HepG2 (cell line): ENCODE measurements around the gene GPR173. TPM values are rescaled to one million over a fixed set of nuclear protein-coding genes. Genes with fewer than 3 reads are reported as not detected.

Experiments used
- ARHGAP35 ChIP-seq: sonication (generic); formaldehyde crosslinking; IDR thresholded peaks from 2 replicates; pipeline ENCODE4 v1.9.0; 2022; ENCODE audit warnings: mild to moderate bottlenecking, inconsistent platforms, moderate library complexity, missing genetic modification reagents, borderline replicate concordance
- ATAD3A ChIP-seq: sonication (generic); formaldehyde crosslinking; IDR thresholded peaks from 2 replicates; pipeline ENCODE4 v1.4.0; 2020; ENCODE audit warnings: missing genetic modification reagents
- ATF7-NPFF ChIP-seq: sonication (generic); formaldehyde crosslinking; IDR thresholded peaks from 2 replicates; pipeline ENCODE4 v1.8.1; 2023; ENCODE audit warnings: mild to moderate bottlenecking, low read depth, missing genetic modification reagents, moderate library complexity
- EZH2 ChIP-seq: conservative IDR thresholded peaks from 2 replicates; pipeline ENCODE4 v1.6.1; 2012; ENCODE audit warnings: mild to moderate bottlenecking, low read depth, low read length, moderate library complexity
- FOXK2 ChIP-seq: fragments of 450-650 bp; IDR thresholded peaks from 2 replicates; pipeline ENCODE4 v1.6.1; 2016
- HNRNPLL ChIP-seq: fragments of 200-400 bp; formaldehyde crosslinking; IDR thresholded peaks from 2 replicates; pipeline ENCODE4 v1.6.1; 2017; ENCODE audit warnings: mild to moderate bottlenecking, low read depth, low read length; ENCODE audit not compliant: poor library complexity, severe bottlenecking
- HNRNPUL1 ChIP-seq: fragments of 200-400 bp; formaldehyde crosslinking; IDR thresholded peaks from 2 replicates; pipeline ENCODE4 v1.6.1; 2017; ENCODE audit warnings: low read depth, mild to moderate bottlenecking, low read length, moderate library complexity
- KDM5B ChIP-seq: sonication (generic); formaldehyde crosslinking; IDR thresholded peaks from 2 replicates; pipeline ENCODE4 v1.4.0; 2020; ENCODE audit warnings: missing genetic modification reagents, mild to moderate bottlenecking, borderline replicate concordance
- LRRFIP1 ChIP-seq: sonication (generic); formaldehyde crosslinking; conservative IDR thresholded peaks from 2 replicates; pipeline ENCODE4 v1.4.0; 2020; ENCODE audit warnings: missing genetic modification reagents
- MAFK ChIP-seq, 2 experiments: IDR thresholded peaks in 1 of 2; conservative IDR thresholded peaks in 1 of 2; 2 replicates each; pipeline ENCODE4 v1.6.1; 2011; ENCODE audit warnings: improper control_type of control experiment in 2 of 2, low read length in 2 of 2
- MIER2 ChIP-seq: IDR thresholded peaks from 2 replicates; pipeline ENCODE4 v1.6.1; 2016; ENCODE audit warnings: missing biosample characterization, missing genetic modification reagents
- MYC ChIP-seq: sonication (generic); formaldehyde crosslinking; IDR thresholded peaks from 2 replicates; pipeline ENCODE4 v1.9.0; 2021; ENCODE audit warnings: missing genetic modification reagents, borderline replicate concordance
- NR2F1 ChIP-seq, 2 experiments: fragments of 450-650 bp in 1 of 2; formaldehyde crosslinking in 1 of 2; IDR thresholded peaks; 2 replicates each; pipeline versions ENCODE4 v1.5.0 to v1.6.1; 2016 to 2020; ENCODE audit warnings: mild to moderate bottlenecking in 1 of 2, missing compliant biosample characterization in 1 of 2, missing genetic modification reagents in 1 of 2, moderate library complexity in 1 of 2
- PHB2 ChIP-seq: fragments of 450-650 bp; IDR thresholded peaks from 2 replicates; pipeline ENCODE4 v1.6.1; 2018; ENCODE audit not compliant: partially characterized antibody
- PHF8 ChIP-seq: sonication (generic); formaldehyde crosslinking; IDR thresholded peaks from 2 replicates; pipeline ENCODE4 v1.5.0; 2020; ENCODE audit warnings: missing genetic modification reagents
- RELA ChIP-seq: sonication (generic); formaldehyde crosslinking; IDR thresholded peaks from 2 replicates; pipeline ENCODE4 v1.4.0; 2020; ENCODE audit warnings: missing genetic modification reagents
- SP5 ChIP-seq: IDR thresholded peaks from 2 replicates; pipeline ENCODE4 v1.6.1; 2016; ENCODE audit warnings: low read depth, borderline replicate concordance
- STAG1 ChIP-seq: sonication (generic); formaldehyde crosslinking; IDR thresholded peaks from 2 replicates; pipeline ENCODE4 v1.4.0; 2020; ENCODE audit warnings: missing genetic modification reagents
- ZNF34 ChIP-seq: sonication (generic); formaldehyde crosslinking; IDR thresholded peaks from 2 replicates; pipeline ENCODE4 v1.4.0; 2020; ENCODE audit warnings: mild to moderate bottlenecking, missing genetic modification reagents, borderline replicate concordance
- ZNF496 ChIP-seq: sonication (generic); formaldehyde crosslinking; IDR thresholded peaks from 2 replicates; pipeline ENCODE4 v1.8.1; 2023; ENCODE audit warnings: mild to moderate bottlenecking, moderate library complexity, missing genetic modification reagents; ENCODE audit not compliant: insufficient replicate concordance
- ZNF567 ChIP-seq: sonication (generic); formaldehyde crosslinking; IDR thresholded peaks from 2 replicates; pipeline ENCODE4 v1.8.1; 2023; ENCODE audit warnings: mild to moderate bottlenecking, missing genetic modification reagents, borderline replicate concordance
- ZNF891 ChIP-seq: sonication (generic); formaldehyde crosslinking; IDR thresholded peaks from 2 replicates; pipeline ENCODE4 v1.5.0; 2020; ENCODE audit warnings: mild to moderate bottlenecking, missing genetic modification reagents
- polyA plus RNA-seq, 8 experiments: library from polyadenylated mRNA; depleted of rRNA in 3 of 8; stranded (reverse) in 7 of 8; unstranded in 1 of 8; fragments of >200 nt; fragmentation: Illumina TruSeq in 4 of 8; extraction: Trizol in 4 of 8; gene quantifications; 2 replicates each; pipeline versions ENCODE4 v1.2.1 to v1.2.3, GENCODE V29; 2011 to 2016; ENCODE audit warnings: low read depth in 4 of 8, missing spikeins in 1 of 8, mixed read lengths in 1 of 8; ENCODE audit not compliant: insufficient read depth in 1 of 8
- total RNA-seq, 5 experiments: library from RNA; depleted of rRNA; stranded (reverse); fragments of >200 nt; fragmentation: Illumina TruSeq; extraction: Trizol; gene quantifications; 2 replicates each; pipeline ENCODE4 v1.2.3, GENCODE V29; 2016; ENCODE audit warnings: low read depth in 1 of 5
- TF ChIP-seq, protein P1 (sequence below): sonication (generic); formaldehyde crosslinking; IDR thresholded peaks from 2 replicates; pipeline ENCODE4 v1.5.0; 2020; ENCODE audit warnings: mild to moderate bottlenecking, missing genetic modification reagents
- TF ChIP-seq, protein P2 (sequence below): sonication (generic); formaldehyde crosslinking; IDR thresholded peaks from 2 replicates; pipeline ENCODE4 v1.8.1; 2023; ENCODE audit warnings: mild to moderate bottlenecking, missing genetic modification reagents

GPR173 gene
- total and polyA plus RNA-seq, 2 of the 13 experiments (the other 11 are each of a cell fraction or from before 2014, with no cell fraction given): 0.04 TPM; not detected in 1

- TF ChIP-seq ATAD3A (CRISPR knock-in tag) (no peak), ZNF496 (CRISPR knock-in tag) (no peak), SP5 (CRISPR knock-in tag) (no peak), ARHGAP35 (no peak), NR2F1 (CRISPR knock-in tag; IDR thresholded peaks at IDR 0.05) (no peak), HNRNPLL (peak; percentile 68), HNRNPUL1 (no peak), RELA (CRISPR knock-in tag) (no peak), ZNF567 (CRISPR knock-in tag) (no peak), STAG1 (CRISPR knock-in tag) (no peak), ZNF34 (CRISPR knock-in tag) (no peak), MAFK (conservative IDR thresholded peaks at IDR 0.05 in 1 of 2, IDR thresholded peaks at IDR 0.05 in 1 of 2; ENCODE audit: low read length in 2 of 2) (no peak), PHB2 (no peak), MYC (peak; percentile 36; the same call in 1 of the 2 replicates), ATF7-NPFF (CRISPR knock-in tag) (no peak), FOXK2 (no peak), LRRFIP1 (CRISPR knock-in tag) (no peak), ZNF891 (no peak), PHF8 (CRISPR knock-in tag) (peak; percentile 84), KDM5B (CRISPR knock-in tag) (no peak), EZH2 (no peak), MIER2 (CRISPR knock-in tag) (no peak)
- TF ChIP-seq, protein P1, sequence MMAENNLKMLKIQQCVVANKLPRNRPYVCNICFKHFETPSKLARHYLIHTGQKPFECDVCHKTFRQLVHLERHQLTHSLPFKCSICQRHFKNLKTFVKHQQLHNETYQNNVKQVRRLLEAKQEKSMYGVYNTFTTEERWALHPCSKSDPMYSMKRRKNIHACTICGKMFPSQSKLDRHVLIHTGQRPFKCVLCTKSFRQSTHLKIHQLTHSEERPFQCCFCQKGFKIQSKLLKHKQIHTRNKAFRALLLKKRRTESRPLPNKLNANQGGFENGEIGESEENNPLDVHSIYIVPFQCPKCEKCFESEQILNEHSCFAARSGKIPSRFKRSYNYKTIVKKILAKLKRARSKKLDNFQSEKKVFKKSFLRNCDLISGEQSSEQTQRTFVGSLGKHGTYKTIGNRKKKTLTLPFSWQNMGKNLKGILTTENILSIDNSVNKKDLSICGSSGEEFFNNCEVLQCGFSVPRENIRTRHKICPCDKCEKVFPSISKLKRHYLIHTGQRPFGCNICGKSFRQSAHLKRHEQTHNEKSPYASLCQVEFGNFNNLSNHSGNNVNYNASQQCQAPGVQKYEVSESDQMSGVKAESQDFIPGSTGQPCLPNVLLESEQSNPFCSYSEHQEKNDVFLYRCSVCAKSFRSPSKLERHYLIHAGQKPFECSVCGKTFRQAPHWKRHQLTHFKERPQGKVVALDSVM (CRISPR knock-in tag): no peak
- TF ChIP-seq, protein P2, sequence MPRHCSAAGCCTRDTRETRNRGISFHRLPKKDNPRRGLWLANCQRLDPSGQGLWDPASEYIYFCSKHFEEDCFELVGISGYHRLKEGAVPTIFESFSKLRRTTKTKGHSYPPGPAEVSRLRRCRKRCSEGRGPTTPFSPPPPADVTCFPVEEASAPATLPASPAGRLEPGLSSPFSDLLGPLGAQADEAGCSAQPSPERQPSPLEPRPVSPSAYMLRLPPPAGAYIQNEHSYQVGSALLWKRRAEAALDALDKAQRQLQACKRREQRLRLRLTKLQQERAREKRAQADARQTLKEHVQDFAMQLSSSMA (CRISPR knock-in tag): no peak
Observed at GRCh38 chrX:53093748-53094581, 45.4 kb downstream of the GPR173 start, which contains the start of gene KANTR (continued).
